ENCODE measurements around the gene ADGRL3.

Gene ADGRL3

DNA sequence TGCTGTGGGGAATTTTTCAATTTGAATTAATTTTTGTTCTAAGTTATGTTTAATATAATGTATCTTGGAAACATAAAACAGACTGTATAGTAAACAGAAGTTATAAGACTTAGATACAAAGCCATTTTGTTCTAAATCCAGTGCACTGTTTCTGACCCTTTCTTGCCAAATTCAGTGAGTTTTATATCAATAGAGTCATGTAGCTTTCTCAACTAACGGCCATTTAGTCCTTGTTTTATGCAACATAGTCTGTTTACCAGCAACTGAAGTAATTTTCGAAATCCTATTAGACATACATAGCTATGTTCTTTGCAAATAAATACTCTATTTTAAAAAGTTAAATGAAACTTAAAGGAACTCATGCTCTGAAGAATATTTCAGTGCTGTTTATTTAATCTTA lies 242.8 kb downstream of the ADGRL3 start:
- TF ChIP-seq CTCF (IDR thresholded peaks at IDR 0.05; ENCODE audit: extremely low read depth, insufficient read depth, missing control alignments): no peak
- in situ Hi-C loops (cut with MboI; ENCODE audit: low pct_unique_long_range_greater_than_20kb, low sequenced_read_pairs, unreplicated experiment): no loop called here

DNA sequence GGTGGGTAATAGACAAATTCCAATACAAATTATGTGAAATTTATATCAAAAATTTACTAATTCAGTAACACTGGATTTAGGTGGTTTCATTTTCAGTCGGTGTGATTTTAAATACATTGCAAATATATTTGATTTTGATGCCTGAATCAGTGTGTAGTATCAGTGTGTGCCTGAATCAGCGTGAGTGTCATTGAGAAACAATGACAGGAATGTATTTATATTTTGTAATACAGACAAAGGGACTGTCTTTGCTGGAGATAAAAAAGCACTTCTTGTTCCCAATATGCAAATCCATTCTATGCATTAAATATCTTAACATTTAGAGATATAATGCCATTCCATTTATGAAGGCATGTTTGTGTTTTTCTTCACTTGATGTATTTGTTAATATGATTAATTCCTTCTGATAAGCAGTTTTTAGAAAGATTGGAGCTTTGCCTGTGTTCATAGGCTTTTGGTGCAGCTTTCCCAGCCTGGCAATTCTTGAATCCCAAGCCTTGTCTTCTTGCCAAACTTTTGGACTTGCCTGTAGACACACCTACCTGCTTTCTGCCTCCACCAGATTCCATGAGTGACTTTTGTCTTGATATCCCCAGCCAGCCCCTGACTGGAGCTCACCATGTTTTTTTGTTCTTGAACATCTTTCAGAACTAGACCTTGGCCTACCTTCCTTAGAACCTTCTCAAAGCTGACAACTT lies 243.8 kb downstream of the ADGRL3 start:
- TF ChIP-seq CTCF (IDR thresholded peaks at IDR 0.05; ENCODE audit: extremely low read depth, insufficient read depth, missing control alignments): no peak
- in situ Hi-C loops (cut with MboI; ENCODE audit: low pct_unique_long_range_greater_than_20kb, low sequenced_read_pairs, unreplicated experiment): no loop called here
- no peak for DNase-seq (ENCODE audit: low spot score)

More for the DNA sequence above, 242.8 kb downstream of the ADGRL3 start:
- DNase-seq (ENCODE audit: low spot score): no peak

GRCh38 chr4:61445374-61446063 lies 245.4 kb downstream of the ADGRL3 start:
- DNase-seq (ENCODE audit: low spot score): no peak
- no peak for TF ChIP-seq CTCF (IDR thresholded peaks at IDR 0.05; ENCODE audit: extremely low read depth, insufficient read depth, missing control alignments)
- in situ Hi-C loops (cut with MboI; ENCODE audit: low pct_unique_long_range_greater_than_20kb, low sequenced_read_pairs, unreplicated experiment): no loop called here

DNA sequence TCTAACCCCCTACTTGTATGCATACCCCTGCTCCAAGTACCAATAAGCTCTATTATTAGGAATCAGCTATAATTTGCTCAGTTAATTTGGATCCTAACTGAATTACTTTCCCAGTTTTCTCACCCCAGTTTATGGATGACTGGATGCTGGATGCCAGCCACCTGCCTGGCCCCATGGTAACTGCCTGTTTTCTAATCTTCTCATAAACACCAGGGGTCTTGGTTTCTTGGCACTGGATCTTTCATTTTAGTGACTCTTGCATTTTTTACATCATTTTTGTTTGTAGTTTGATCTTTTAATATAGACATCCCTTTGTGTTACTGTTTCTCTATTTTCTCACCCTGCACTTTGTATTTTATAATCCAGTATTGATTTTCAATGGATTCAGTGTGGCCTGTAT lies 246.8 kb downstream of the ADGRL3 start:
- in situ Hi-C loops (cut with MboI; ENCODE audit: low pct_unique_long_range_greater_than_20kb, low sequenced_read_pairs, unreplicated experiment): no loop called here
- no peak for TF ChIP-seq CTCF (IDR thresholded peaks at IDR 0.05; ENCODE audit: extremely low read depth, insufficient read depth, missing control alignments)
- DNase-seq (ENCODE audit: low spot score): no peak

DNA sequence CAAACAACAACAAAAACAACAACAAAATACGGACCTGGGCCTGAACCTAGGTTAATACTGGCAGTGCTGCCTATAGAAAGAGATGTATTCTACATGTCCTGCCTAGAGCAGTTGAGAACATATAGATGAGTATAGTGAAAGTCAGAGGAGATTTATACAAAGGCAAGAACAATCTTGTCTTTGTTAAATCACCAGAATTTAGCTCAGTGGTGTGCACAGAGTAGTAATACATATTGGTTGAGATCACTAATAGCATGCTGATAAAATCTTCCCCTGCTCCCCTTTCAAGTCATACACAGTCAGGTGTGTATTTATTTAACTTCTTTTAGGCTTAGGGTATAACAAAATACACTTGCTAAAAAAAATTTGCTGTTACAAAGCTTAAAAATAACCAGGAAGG lies 247.8 kb downstream of the ADGRL3 start:
- in situ Hi-C loops (cut with MboI; ENCODE audit: low pct_unique_long_range_greater_than_20kb, low sequenced_read_pairs, unreplicated experiment): no loop called here
- DNase-seq (ENCODE audit: low spot score): no peak
- TF ChIP-seq CTCF (IDR thresholded peaks at IDR 0.05; ENCODE audit: extremely low read depth, insufficient read depth, missing control alignments): no peak

DNA sequence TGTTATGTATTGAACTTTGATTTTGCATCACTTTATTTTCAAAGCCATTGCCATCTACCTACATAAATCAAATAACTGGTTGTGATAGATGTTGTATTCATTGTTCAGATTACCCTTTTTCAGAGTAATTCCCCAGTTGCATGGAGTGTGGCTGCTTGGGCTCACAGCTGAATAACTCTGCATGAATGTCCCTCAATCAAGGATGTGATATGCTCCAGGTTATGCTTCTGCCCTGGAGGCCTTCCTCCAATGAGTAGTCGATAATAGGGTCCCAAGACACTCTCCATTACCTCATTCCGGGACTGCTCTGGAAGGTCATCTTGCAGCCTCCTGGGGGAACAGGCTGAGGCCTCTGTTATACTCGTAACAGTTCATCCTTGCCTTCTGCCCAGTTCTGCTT lies 251.8 kb downstream of the ADGRL3 start:
- no peak for TF ChIP-seq CTCF (IDR thresholded peaks at IDR 0.05; ENCODE audit: extremely low read depth, insufficient read depth, missing control alignments)
- in situ Hi-C loops (cut with MboI; ENCODE audit: low pct_unique_long_range_greater_than_20kb, low sequenced_read_pairs, unreplicated experiment): no loop called here
- no peak for DNase-seq (ENCODE audit: low spot score)
